Ascending aorta (tissue), 2 donors: ENCODE measurements around the gene SMIM26. TPM values are rescaled to one million over a fixed set of nuclear protein-coding genes. Genes with fewer than 3 reads are reported as not detected.

Experiments
- DNase-seq, 2 donors: peaks; one replicate each; pipeline ENCODE4 v3.0.0-alpha.2; 2019; ENCODE audit warnings: low spot score in 2 of 2
- H3K27ac ChIP-seq, 2 donors: fragments of 200-600 bp; sonication (generic); one replicate each; pipeline ENCODE4 v1.5.1; 2016 to 2017; ENCODE audit warnings: mild to moderate bottlenecking in 1 of 2
- H3K27me3 ChIP-seq: fragments of 200-600 bp; sonication (generic); one replicate; pipeline ENCODE4 v1.5.1; 2017
- H3K36me3 ChIP-seq, 2 donors: fragments of 200-600 bp; sonication (generic); one replicate each; pipeline ENCODE4 v1.5.1; 2016
- H3K4me1 ChIP-seq, 2 donors: fragments of 200-600 bp; sonication (generic); one replicate each; pipeline ENCODE4 v1.5.1; 2016 to 2017; ENCODE audit warnings: mild to moderate bottlenecking in 1 of 2
- H3K4me3 ChIP-seq, 2 donors: fragments of 200-600 bp; sonication (generic); one replicate each; pipeline ENCODE4 v1.5.1; 2016 to 2017; ENCODE audit warnings: mild to moderate bottlenecking in 1 of 2
- H3K9me3 ChIP-seq, 2 donors: fragments of 200-600 bp; sonication (generic); one replicate each; pipeline ENCODE4 v1.5.1; 2016
- intact Hi-C: fragments of 100-400 bp; cut with DNase I; formaldehyde crosslinking; loops from one replicate; pipeline ENCODE4 v1.15.1; 2023
- total RNA-seq: library from RNA; depleted of rRNA; stranded (reverse); fragments of >200 nt; gene quantifications from one replicate; pipeline ENCODE4 v1.1.0, GENCODE V29; 2016
- TF ChIP-seq, protein P1 (sequence below), 3 experiments: fragments of 200-600 bp in 2 of 3; fragments of 450-650 bp in 1 of 3; sonication (generic) in 2 of 3; IDR thresholded peaks; one replicate each; pipeline ENCODE4 v1.5.1; 2016 to 2019; ENCODE audit warnings: antibody characterized with exemption in 3 of 3, mild to moderate bottlenecking in 1 of 3, moderate library complexity in 1 of 3

SMIM26 gene
- total RNA-seq, 1 donor from 2014 or later = 67.7 TPM

DNA sequence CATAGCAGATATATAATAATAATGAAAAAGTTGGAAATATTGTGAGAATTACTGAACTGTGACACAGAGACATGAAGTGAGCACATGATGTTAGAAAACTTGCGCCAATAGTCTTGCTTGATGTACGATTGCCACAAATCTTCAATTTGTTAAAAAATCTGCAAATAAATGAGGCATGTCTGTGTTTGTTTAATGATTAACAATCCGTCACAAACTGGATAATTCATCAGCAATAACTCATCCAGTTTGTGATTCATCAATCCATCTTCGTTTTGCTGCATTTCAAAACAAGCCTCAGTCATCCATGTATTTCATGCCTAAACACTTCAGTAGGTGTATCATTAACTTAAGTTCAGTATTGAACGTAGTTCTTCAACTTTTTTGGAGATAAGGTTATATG is 25.5 kb upstream of the SMIM26 start:
- Histone ChIP-seq H3K36me3 (peaks cover 26 to 68% of the 10 kb centered on the region in 2 donors), H3K27ac (no peak overlapping the region), H3K4me3 (no peak overlapping the region), H3K4me1 (no peaks in the 10 kb centered on the region), H3K27me3 (no peaks in the 10 kb centered on the region), H3K9me3 (no peaks in the 10 kb centered on the region)
- intact Hi-C loops = no loop called here
- no peak for DNase-seq
- TF ChIP-seq, protein P1, sequence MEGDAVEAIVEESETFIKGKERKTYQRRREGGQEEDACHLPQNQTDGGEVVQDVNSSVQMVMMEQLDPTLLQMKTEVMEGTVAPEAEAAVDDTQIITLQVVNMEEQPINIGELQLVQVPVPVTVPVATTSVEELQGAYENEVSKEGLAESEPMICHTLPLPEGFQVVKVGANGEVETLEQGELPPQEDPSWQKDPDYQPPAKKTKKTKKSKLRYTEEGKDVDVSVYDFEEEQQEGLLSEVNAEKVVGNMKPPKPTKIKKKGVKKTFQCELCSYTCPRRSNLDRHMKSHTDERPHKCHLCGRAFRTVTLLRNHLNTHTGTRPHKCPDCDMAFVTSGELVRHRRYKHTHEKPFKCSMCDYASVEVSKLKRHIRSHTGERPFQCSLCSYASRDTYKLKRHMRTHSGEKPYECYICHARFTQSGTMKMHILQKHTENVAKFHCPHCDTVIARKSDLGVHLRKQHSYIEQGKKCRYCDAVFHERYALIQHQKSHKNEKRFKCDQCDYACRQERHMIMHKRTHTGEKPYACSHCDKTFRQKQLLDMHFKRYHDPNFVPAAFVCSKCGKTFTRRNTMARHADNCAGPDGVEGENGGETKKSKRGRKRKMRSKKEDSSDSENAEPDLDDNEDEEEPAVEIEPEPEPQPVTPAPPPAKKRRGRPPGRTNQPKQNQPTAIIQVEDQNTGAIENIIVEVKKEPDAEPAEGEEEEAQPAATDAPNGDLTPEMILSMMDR (IDR thresholded peaks at IDR 0.05) = no peak

GRCh38 chr20:18543216-18543615 is 24.0 kb upstream of the SMIM26 start:
- H3K27ac ChIP-seq = no peak overlapping the region
- no peak for DNase-seq
- H3K36me3 ChIP-seq = peaks cover 32 to 76% of the 10 kb centered on the region in 2 donors
- intact Hi-C loops = no loop called here
- TF ChIP-seq, protein P1 (IDR thresholded peaks at IDR 0.05) = no peak
- no peaks in the 10 kb centered on the region for H3K9me3 ChIP-seq
- H3K4me1 ChIP-seq = no peaks in the 10 kb centered on the region
- no peaks in the 10 kb centered on the region for H3K27me3 ChIP-seq
- no peak overlapping the region for H3K4me3 ChIP-seq

DNA sequence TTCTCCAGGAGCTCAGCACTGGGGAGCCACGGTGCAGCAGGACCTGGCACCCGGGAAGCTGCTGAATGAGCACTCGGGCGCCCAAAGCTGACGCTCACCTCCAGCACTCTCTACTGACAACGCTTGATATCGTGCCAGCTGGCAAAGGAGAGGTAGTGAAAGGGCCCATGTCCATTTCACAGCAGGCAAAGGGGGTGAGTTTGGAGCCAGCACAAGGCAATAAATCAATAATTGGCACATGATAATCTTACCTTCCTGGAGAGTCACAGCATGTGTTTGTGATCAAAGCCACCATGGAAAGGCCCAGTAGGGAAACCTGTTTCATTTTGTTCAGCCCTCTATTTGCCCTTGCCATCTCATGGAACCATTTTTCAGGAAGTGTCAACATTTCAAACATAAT is 23.3 kb upstream of the SMIM26 start:
- H3K27ac ChIP-seq = no peak overlapping the region
- H3K36me3 ChIP-seq = peaks cover 35 to 78% of the 10 kb centered on the region in 2 donors
- DNase-seq = no peak
- intact Hi-C loops = no loop called here
- no peak overlapping the region for H3K4me3 ChIP-seq
- TF ChIP-seq, protein P1 (IDR thresholded peaks at IDR 0.05) = no peak
- H3K9me3 ChIP-seq = no peaks in the 10 kb centered on the region
- H3K4me1 ChIP-seq = no peaks in the 10 kb centered on the region
- no peaks in the 10 kb centered on the region for H3K27me3 ChIP-seq

GRCh38 chr20:18545566-18545965 is 21.7 kb upstream of the SMIM26 start:
- no peak overlapping the region for H3K27ac ChIP-seq
- no peak overlapping the region for H3K4me3 ChIP-seq
- TF ChIP-seq, protein P1 (IDR thresholded peaks at IDR 0.05) = no peak
- peaks cover 45 to 91% of the 10 kb centered on the region in 2 donors for H3K36me3 ChIP-seq
- no peaks in the 10 kb centered on the region for H3K27me3 ChIP-seq
- H3K9me3 ChIP-seq = no peaks in the 10 kb centered on the region
- intact Hi-C loops = no loop called here
- no peak for DNase-seq
- H3K4me1 ChIP-seq = no peaks in the 10 kb centered on the region

GRCh38 chr20:18548465-18548864 is 18.8 kb upstream of the SMIM26 start:
- Histone ChIP-seq H3K36me3 (peaks cover 57 to 90% of the 10 kb centered on the region in 2 donors), H3K9me3 (no peaks in the 10 kb centered on the region), H3K27me3 (no peaks in the 10 kb centered on the region), H3K4me3 (no peak overlapping the region), H3K27ac (no peak overlapping the region), H3K4me1 (no peaks in the 10 kb centered on the region)
- no peak for DNase-seq
- intact Hi-C loops = no loop called here
- TF ChIP-seq, protein P1 (IDR thresholded peaks at IDR 0.05) = no peak

- Histone ChIP-seq H3K27me3 (no peaks in the 10 kb centered on the region), H3K27ac (no peak overlapping the region), H3K4me3 (no peak overlapping the region), H3K36me3 (peaks cover 46 to 87% of the 10 kb centered on the region in 2 donors), H3K9me3 (no peaks in the 10 kb centered on the region), H3K4me1 (no peaks in the 10 kb centered on the region)
- intact Hi-C loops = no loop called here
- TF ChIP-seq, protein P1 (IDR thresholded peaks at IDR 0.05) = no peak
- no peak for DNase-seq
These were observed 13.5 kb upstream of the SMIM26 start for GRCh38 chr20:18553746-18554145.
